Forelimb muscle (tissue), 1 donor: ENCODE data around the gene BCL2. TPM values are rescaled to one million over a fixed set of nuclear protein-coding genes. Genes with fewer than 3 reads are reported as not detected.
"Not testable (repeated sequence)": the region's sequence is repeated elsewhere in the genome, so short reads cannot be mapped to it uniquely, and the experiment has no call there.

ENCODE experiments used
- DNase-seq: peaks from one replicate; pipeline ENCODE4 v3.0.0-alpha.2; 2013; ENCODE audit warnings: low read depth
- polyA plus RNA-seq: library from polyadenylated mRNA; unstranded; fragments of 120-200 nt; gene quantifications from one replicate; pipeline ENCODE4 v1.2.1, GENCODE V29; 2013; ENCODE audit not compliant: insufficient read length

BCL2 gene
- polyA plus RNA-seq, 1 donor: 13.1 TPM

DNA sequence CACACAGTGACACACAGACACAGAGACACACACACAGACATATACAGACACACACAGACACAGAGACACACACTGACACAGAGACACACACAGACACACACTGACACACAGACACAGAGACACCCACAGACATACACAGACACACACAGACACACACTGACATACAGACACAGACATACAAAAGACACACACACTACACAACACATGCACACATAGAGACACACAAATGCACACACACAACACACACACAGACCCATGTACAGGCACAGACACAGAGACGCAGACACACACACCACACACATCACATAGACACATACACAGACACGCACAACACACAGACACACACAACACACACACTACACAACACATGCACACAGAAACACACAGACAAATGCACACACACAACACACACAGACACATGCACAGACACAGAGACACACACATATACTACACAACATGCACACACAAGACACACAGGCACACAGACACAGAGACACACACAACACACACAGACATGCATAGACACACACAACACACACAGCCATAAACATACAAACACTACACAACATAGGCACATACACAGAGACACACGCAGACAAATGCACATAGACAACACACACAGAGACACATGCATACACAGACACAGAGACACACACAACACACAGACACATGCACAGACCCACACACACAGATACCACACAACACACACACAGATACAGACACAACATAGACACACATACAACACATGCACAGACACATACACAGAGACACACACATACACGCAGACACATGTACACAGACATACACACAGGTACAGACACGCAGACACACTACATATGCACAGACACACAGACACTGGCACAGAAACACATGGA, 120.5 kb downstream of the BCL2 start:
- DNase-seq: no peak

DNA sequence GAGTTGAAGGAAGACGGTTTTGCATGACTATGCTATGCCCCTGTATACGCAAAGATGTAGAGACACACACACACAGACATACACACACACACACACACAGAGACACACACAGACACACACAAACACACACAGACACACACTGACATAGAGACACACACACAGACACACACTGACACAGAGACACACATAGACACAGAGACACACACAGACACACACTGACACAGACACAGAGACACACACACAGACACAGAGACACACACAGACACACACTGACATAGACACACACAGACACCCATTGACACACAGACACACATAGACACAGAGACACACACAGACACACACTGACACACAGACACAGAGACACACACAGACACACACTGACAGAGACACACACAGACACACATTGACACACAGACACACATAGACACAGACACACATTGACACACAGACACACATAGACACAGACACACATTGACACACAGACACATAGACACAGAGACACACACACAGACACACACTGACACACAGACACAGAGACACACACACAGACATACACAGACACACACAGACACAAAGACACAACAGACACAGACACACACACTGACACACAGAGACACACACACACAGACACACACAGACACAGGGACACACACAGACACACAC, 121.3 kb downstream of the BCL2 start:
- no peak for DNase-seq

DNA sequence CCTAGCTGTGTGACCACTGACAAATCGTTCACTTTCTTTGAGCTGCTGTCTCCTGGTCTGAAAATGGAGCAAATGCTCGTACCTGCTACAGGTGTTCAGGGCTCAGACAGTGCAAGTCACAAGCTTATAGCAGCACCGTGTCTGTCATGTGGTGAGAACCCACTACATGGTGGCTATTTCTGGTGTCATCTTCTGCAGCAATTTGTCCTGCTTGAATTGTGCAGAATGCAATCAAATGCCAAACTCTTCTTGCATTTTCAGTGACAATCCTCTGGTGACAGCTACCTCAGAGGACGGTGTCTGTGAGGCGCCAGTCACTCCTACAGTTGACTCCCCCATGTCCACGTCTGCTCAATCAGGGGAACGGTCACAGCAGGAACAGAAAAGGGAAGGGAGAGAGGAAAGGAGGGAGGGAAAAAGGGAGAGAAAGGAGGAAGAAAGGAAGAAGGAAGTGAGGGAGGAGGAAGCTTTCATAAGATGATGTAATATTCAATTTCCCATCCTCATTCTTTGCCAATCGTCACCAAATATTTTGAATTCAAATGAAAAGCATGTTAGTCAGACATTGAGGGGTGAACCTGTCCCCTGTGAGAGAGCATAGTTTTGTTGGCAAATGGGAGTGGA, 122.2 kb downstream of the BCL2 start:
- DNase-seq: no peak

- DNase-seq: no peak
These were observed 124.0 kb downstream of the BCL2 start for GRCh38 chr18:63195326-63196159.

- DNase-seq: no peak
These were observed 126.7 kb downstream of the BCL2 start for GRCh38 chr18:63192885-63193349.

GRCh38 chr18:63192126-63192884, 127.3 kb downstream of the BCL2 start:
- DNase-seq: no peak

DNA sequence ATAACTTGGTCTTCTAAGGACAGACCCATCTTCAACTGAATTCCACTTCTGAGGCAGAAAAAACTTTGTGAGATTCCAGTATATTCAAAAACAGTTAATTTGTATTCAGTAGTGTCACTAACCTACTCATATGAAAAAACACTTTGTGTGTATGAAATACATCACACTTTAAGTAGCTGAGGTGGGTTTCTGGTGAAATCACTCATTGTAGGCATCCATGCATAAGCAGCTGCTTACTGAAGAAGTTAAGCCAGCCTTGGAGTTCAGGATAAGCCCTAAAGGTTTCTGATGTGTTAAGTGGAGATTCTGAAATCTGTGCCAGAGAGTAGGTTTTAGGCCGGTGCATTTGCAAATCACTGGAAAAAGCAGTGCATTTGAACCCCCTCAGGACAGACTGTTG, 128.2 kb downstream of the BCL2 start:
- DNase-seq: no peak

DNA sequence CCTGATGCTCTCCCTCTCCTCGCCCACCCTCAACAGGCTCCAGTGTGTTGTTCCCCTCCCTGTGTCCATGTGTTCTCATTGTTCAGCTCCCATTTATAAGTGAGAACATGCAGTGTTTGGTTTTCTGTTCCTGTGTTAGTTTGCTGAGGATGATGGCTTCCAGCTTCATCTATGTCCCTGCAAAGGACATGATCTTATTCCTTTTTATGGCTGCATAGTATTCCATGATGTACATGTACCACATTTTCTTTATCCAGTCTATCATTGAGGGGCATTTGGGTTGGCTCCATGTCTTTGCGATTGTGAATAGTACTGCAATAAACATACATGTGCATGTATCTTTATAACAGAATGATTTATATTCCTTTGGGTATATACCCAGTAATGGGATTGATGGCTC, 128.7 kb downstream of the BCL2 start:
- DNase-seq: not testable (repeated sequence)

GRCh38 chr18:63189817-63190216, 129.8 kb downstream of the BCL2 start:
- DNase-seq: no peak

- DNase-seq: no peak
These were observed 130.5 kb downstream of the BCL2 start for GRCh38 chr18:63189041-63189440.

- DNase-seq: no peak
These were observed 131.6 kb downstream of the BCL2 start for GRCh38 chr18:63187791-63188460.

DNA sequence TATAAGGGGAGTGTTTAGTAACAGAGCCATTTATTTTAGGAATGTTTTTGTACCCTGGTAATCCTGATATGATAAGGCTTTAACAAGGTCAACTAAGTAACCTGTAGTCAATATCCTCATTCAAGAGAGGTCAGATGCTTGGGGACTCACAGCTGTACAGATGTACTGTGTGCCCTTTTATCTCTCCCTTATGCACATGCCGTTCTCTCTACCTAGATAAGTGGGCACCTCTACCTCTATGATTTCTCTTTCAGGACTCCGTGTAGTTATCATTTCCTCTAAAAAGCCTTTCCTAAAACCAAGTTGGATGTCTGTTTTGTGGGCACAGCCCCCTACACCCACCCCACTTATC, 132.4 kb downstream of the BCL2 start:
- DNase-seq: no peak

DNA sequence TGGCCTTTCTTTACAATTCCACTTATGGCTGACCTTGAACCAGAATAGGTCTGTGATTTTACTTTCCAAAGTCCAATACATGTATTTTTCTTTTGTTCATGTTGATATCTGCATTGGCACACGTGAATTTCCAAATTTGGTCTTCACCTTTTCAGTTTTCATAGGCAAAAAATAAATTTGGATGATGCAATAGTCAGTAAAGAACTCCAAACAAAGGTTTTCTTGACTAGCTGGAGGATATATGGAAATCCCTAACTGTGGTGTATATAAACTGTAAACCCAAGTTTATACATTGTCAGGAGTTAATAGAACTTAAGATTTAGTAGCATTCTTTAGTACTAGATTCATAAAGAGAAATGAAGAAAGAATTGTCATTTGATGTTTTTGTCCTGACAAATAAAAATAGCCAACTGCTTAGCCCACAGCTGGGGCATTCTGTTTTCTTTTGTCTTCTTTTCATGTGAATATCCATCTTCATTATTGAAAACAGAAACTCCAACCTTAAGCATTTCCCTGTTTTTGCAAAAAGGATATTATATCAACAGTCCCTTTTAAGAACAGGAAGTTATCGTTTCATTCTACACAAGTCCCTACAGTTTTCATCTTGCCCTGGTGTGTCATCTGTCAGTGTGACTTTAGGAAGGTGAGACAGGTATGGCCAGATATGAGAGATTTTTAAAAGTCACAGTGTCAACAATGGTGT, 132.9 kb downstream of the BCL2 start:
- no peak for DNase-seq

DNA sequence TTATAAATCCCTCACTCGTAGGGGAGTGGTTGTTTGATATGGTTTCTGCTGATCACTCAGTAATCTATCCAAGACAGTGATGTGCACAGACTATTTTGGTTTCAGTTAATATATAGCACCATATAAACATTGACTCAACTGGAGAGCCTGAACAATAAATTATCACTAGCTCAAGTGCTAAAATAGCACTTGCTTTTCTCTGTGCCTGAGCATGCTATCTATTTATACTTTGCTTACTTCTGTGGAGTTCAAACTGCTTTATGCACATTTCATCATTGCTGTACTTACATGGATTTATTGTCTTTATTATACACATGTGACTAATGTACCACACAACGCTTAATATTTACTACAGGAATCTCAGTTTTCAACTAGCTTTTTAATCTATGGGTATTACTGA, 133.6 kb downstream of the BCL2 start:
- DNase-seq: no peak

- DNase-seq: no peak
These were observed 135.4 kb downstream of the BCL2 start for GRCh38 chr18:63183952-63184770.

DNA sequence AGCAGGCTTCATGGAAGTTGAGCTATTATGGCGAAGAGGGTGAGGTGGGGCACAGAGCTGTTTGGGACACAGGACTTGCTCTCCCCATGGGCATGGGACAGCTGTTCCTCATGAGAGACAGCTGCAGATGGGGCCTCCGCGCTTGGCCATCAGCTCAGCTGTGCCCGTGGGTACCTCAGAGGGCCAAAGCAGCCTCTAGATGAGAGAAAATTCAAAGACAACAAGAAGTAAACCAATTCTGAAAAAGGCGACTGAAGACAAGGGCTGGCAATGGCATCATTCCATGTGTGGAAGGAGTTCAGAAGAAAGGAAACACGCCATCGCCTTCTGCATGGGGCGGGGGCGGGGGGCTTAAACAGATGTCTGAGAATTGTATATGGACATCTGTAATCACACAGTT, 136.2 kb downstream of the BCL2 start:
- no peak for DNase-seq

DNA sequence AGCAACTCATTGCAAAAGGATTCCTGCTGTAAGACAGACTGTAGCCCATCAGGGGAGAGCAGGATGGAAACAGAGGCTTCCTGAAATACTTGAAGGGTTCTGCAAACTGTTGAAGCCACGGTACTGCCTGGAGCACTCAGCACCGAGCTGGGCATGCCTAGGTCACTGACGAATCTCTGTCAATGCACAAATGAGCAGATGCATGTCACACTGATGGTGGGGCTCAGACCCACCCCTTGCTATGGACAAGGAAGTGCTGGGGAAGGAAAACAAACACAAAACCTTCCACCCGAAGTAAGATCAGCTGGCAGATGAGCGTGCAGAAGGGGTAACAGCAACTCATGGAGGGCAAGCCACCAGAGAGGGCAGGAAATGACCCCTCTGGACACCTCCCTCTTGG, 136.7 kb downstream of the BCL2 start:
- no peak for DNase-seq

- DNase-seq: no peak
These were observed 137.2 kb downstream of the BCL2 start for GRCh38 chr18:63182310-63182772.
